Epithelial cell of proximal tubule (primary cell): ENCODE results near the gene TBX4. TPM values are rescaled to one million over a fixed set of nuclear protein-coding genes. Genes with fewer than 3 reads are reported as not detected.
"Not testable (repeated sequence)": the region's sequence is repeated elsewhere in the genome, so short reads cannot be mapped to it uniquely, and the experiment has no call there.

Experiments
- DNase-seq: peaks from one replicate; pipeline ENCODE4 v3.0.0-alpha.2; 2011; ENCODE audit warnings: low read depth
- H3K4me3 ChIP-seq: 2 replicates; pipeline ENCODE4 v1.5.1; 2011; ENCODE audit warnings: low read depth, mild to moderate bottlenecking, low read length
- total RNA-seq: library from RNA; depleted of rRNA; stranded (reverse); fragments of >200 nt; gene quantifications from 2 replicates; pipeline ENCODE4 v1.2.3, GENCODE V29; 2015
- TF ChIP-seq, protein P1 (sequence below): conservative IDR thresholded peaks from 2 replicates; pipeline ENCODE4 v1.5.1; 2012; ENCODE audit warnings: low read depth, mild to moderate bottlenecking, low read length

Gene TBX4
- total RNA-seq, 1 donor from 2014 or later: not detected

DNA sequence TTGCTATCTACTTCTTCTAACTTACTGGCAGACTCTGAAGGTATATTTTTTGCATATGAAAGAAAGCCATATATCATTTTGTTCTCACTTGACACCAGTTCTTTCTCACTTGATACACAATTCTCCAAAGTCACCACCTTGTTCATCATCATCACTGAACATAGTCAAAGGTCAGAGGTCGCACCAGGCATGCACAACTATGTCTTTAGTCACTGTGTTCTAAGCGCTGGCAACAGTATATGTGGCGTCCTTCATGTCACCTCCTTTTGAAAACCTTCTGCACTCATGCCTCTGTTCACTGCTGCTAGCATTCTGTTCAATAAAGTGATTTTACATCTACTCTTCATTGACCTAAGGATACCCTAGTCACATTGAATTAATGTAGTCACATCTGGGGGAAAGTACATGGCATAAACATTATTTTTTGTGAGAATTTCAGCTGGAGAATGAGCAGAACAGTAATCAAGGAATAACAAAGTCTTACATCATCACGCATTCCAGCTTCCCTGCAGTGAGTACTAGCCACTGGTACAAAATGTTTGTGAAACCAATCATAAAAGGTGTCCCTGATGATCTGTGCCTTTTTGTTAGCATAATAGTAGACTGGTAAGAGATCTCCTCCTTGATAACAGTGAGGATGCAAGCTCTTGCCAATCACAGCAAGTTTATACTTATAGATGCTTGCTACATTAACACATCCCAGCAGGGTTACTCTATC lies 20.5 kb upstream of the TBX4 start:
- DNase-seq: no peak
- TF ChIP-seq, protein P1, sequence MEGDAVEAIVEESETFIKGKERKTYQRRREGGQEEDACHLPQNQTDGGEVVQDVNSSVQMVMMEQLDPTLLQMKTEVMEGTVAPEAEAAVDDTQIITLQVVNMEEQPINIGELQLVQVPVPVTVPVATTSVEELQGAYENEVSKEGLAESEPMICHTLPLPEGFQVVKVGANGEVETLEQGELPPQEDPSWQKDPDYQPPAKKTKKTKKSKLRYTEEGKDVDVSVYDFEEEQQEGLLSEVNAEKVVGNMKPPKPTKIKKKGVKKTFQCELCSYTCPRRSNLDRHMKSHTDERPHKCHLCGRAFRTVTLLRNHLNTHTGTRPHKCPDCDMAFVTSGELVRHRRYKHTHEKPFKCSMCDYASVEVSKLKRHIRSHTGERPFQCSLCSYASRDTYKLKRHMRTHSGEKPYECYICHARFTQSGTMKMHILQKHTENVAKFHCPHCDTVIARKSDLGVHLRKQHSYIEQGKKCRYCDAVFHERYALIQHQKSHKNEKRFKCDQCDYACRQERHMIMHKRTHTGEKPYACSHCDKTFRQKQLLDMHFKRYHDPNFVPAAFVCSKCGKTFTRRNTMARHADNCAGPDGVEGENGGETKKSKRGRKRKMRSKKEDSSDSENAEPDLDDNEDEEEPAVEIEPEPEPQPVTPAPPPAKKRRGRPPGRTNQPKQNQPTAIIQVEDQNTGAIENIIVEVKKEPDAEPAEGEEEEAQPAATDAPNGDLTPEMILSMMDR: no peak
- H3K4me3 ChIP-seq: no peak overlapping the region

DNA sequence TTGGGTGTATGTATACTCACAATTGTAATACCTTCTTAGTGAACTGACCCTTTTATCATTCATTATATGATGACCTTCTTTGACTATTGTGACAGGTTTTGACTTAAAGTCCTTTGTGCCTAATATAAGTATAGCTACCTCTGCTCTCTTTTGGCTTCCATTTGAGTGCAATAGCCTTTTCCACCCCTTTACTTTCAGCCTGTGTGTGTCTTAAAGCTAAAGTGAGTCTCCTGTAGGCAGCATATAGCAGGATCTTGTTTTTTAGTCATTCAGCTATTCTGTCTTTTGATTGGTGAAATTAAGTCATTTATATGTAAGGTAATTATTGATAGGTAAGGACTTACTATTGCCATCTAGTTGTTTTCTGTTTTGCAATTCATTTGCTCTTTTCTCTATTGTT lies 15.9 kb upstream of the TBX4 start:
- no peak overlapping the region for H3K4me3 ChIP-seq
- TF ChIP-seq, protein P1: no peak
- DNase-seq: no peak

DNA sequence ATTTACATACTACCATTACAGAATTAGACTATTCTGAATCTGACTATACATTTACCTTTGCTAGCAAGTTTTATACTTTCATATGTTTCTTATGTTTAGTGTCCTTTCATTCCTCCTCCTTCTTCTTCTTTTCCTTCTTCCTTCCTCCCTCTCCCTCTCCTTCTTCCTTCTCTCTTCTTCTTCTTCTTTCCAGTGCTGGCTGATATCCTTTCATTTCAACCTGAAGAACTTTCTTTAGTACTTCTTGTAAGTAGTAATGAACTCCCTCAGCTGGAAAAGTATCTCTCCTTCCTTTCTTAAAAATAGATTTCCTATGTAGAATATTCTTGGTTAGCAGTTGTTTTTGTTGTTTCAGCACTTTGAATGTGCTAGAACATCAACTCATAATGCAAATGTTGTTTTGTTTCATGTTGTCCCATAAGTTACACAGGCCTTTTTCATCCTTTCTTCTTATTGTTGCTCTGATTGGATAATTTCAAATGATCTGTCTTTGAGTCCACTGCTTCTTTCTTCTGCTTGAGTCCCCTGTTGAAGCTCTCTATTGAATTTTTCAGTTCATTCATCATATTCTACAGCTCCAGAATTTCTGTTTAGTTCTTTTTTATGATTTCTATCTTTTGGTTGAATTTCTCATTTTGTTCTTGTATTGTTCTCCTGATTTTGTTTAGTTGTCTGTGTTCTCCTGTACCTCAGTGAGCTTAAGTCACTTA lies 15.1 kb upstream of the TBX4 start:
- TF ChIP-seq, protein P1: no peak
- no peak overlapping the region for H3K4me3 ChIP-seq
- DNase-seq: no peak

DNA sequence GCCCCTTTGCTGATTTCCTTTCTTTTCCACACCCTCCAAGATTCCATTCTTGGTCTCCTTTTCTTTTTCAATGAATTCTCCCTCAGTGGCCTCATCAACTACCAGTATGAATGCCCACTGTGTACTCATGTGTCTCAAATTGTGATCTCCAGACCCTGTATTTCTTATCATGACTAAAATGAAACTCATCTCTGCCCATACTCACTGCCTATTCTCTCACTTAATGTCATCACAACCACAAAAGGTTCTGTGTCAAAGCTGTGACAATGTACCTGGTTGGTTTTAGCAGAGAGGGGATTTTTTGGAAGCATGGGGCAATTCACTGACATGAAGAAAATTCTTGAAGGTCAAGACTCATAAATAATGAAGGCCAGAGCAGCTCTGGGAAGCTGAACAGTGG lies 11.5 kb upstream of the TBX4 start:
- no peak overlapping the region for H3K4me3 ChIP-seq
- TF ChIP-seq, protein P1: no peak
- no peak for DNase-seq

DNA sequence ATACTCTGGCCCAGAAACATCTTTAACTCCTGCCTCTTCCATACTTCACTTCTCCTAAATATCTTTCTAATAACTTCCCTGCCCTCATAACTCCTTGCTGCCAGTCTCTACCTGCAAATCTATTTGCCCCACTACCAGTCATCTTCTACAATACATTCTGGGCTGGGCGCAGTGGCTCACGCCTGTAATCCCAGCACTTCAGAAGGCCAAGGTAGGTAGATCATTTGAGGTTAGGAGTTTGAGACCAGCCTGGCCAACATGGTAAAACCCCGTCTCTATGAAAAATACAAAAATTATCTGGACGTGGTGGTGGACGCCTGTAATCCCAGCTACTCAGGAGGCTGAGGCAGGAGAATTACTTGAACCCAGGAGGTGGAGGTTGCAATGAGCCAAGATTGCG lies 10.7 kb upstream of the TBX4 start:
- H3K4me3 ChIP-seq, DNase-seq: not testable (repeated sequence)

DNA sequence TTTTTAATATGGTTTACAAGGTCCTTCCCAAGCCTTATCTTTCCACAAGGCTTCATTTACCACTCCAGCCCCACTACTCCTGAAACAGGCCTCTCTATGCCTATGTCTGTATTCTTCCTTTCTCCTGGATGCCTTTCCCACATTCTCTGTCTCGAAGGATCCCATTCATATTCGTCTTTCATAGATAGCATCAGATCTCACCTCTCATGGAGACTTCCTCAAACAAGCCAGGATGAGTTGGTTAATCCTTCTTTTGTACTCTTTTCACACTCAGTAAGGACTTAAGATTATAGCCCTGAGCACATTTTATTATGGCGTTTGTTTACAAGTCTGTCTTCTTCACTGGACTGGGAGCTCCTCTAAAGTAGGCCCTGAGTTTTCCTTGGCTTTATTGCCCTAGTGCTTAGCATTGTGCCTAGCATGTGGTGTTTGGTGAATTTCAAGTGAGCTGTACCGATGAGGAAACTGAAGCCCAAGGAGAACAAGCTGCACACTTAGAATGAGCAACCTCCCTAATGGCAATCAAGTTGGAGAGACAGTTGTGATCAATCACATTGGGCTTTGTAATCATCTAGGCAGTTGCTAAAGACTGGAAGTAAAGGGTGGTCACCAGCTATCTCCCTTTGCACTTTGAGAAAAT lies 10.0 kb upstream of the TBX4 start:
- no peak for DNase-seq
- no peak overlapping the region for H3K4me3 ChIP-seq
- TF ChIP-seq, protein P1: no peak

DNA sequence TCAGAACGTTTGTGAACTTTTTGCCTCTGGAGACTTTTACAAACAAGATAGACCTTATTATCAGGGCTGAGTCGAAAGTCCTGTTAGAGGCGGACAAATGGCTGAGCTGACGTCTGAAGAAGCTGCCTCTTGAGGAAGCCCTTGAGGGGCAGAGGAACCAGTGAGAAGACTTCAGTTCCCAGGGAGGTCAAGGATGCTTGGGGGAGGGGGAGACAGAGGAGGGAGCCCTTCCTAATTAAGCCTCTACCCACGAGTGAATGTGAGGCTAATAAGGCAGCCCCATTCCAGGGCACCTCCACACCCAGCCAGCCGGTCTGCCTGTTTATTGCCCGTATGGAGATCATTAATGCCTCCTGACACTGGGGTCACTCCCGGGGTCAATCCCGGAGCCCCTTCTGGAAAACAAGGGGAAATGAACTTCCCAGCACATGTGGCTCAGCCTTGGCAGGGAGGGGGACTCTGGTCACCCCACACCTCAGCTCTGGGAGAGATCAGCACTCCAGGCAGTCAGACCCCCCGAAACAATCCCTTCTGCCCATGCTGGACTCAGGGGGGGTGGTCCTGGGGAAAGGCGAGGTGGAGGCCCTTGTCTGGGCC lies 9.2 kb upstream of the TBX4 start:
- TF ChIP-seq, protein P1: no peak
- H3K4me3 ChIP-seq: no peak overlapping the region
- no peak for DNase-seq
